Measurements from ENCODE around the gene CALHM4.

DNA sequence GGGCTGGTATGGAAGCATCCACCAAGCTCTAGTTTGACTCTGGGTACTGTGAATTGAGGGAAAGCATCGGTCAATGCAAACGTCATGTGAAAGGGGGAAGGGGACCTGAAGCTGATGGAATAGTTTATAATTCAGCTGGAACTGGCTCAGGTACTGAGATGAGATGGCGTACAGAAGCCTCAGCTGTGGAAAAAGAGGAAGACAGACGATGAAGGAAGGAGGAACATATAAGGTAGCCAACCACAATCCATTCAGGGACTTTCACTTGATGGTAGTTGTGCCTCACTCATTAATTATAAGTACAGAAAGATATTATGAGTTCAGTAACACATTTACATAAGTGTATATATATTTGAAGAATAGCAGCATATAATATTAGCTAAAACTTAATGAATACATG lies 39.4 kb upstream of the CALHM4 start:
- TF ChIP-seq, protein P1, sequence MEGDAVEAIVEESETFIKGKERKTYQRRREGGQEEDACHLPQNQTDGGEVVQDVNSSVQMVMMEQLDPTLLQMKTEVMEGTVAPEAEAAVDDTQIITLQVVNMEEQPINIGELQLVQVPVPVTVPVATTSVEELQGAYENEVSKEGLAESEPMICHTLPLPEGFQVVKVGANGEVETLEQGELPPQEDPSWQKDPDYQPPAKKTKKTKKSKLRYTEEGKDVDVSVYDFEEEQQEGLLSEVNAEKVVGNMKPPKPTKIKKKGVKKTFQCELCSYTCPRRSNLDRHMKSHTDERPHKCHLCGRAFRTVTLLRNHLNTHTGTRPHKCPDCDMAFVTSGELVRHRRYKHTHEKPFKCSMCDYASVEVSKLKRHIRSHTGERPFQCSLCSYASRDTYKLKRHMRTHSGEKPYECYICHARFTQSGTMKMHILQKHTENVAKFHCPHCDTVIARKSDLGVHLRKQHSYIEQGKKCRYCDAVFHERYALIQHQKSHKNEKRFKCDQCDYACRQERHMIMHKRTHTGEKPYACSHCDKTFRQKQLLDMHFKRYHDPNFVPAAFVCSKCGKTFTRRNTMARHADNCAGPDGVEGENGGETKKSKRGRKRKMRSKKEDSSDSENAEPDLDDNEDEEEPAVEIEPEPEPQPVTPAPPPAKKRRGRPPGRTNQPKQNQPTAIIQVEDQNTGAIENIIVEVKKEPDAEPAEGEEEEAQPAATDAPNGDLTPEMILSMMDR (conservative IDR thresholded peaks at IDR 0.05; ENCODE audit: low read depth, low read length) = no peak
- no peak for TF ChIP-seq EZH2phosphoT487 (IDR thresholded peaks at IDR 0.05; ENCODE audit: borderline replicate concordance, low read length)
